Left lobe of liver (tissue), 2 donors: ENCODE measurements around the gene NMT2. TPM values are rescaled to one million over a fixed set of nuclear protein-coding genes. Genes with fewer than 3 reads are reported as not detected.

Experiments
- ATAC-seq: fragments of 200-7000 bp; cut with Tn5 transposase; one replicate; pipeline ENCODE4 v1.9.1; 2020; ENCODE audit warnings: mild to moderate bottlenecking, moderate library complexity
- DNase-seq: peaks from one replicate; pipeline ENCODE4 v3.0.0-alpha.2; 2020; ENCODE audit warnings: low spot score
- total RNA-seq: library from RNA; stranded (reverse); gene quantifications from one replicate; pipeline ENCODE4 v1.2.1, GENCODE V29; 2021
- donor health status: DM: no; HTN: no; CAD: no; lungs with moderate emphysema.
- donor health status: DM: no; HTN: yes; CAD: no.

NMT2 gene
- total RNA-seq, 1 donor from 2014 or later: 19.4 TPM

GRCh38 chr10:15147594-15148392 lies 20.7 kb downstream of the NMT2 start:
- no peak for DNase-seq
- ATAC-seq: no peak

GRCh38 chr10:15146366-15146765 lies 22.1 kb downstream of the NMT2 start:
- no peak for ATAC-seq

GRCh38 chr10:15144788-15145187 lies 23.7 kb downstream of the NMT2 start:
- ATAC-seq: no peak
- DNase-seq: no peak

More at GRCh38 chr10:15146366-15146765, 22.1 kb downstream of the NMT2 start:
- no peak for DNase-seq

- ATAC-seq (no peak), DNase-seq (no peak)
These were observed 27.1 kb downstream of the NMT2 start for GRCh38 chr10:15141136-15142054.

- DNase-seq: no peak
- no peak for ATAC-seq
These were observed 27.8 kb downstream of the NMT2 start for GRCh38 chr10:15140698-15141097.

GRCh38 chr10:15137636-15138035 lies 30.9 kb downstream of the NMT2 start:
- no peak for ATAC-seq
- no peak for DNase-seq

GRCh38 chr10:15137036-15137359 lies 31.5 kb downstream of the NMT2 start:
- ATAC-seq: peak; percentile 82

GRCh38 chr10:15136129-15137035 lies 32.1 kb downstream of the NMT2 start:
- no peak for DNase-seq
- peak; percentile 13 for ATAC-seq

More at GRCh38 chr10:15137036-15137359, 31.5 kb downstream of the NMT2 start:
- DNase-seq: no peak

- no peak for ATAC-seq
- DNase-seq: no peak
These were observed 37.2 kb downstream of the NMT2 start for GRCh38 chr10:15131330-15131729.

GRCh38 chr10:15124908-15125307 lies 43.6 kb downstream of the NMT2 start:
- ATAC-seq (no peak), DNase-seq (no peak)

- ATAC-seq (no peak), DNase-seq (no peak)
These were observed 44.3 kb downstream of the NMT2 start for GRCh38 chr10:15124190-15124589.

GRCh38 chr10:15123749-15124184 lies 44.7 kb downstream of the NMT2 start:
- ATAC-seq (no peak), DNase-seq (no peak)

GRCh38 chr10:15122477-15123030 lies 45.9 kb downstream of the NMT2 start:
- no peak for ATAC-seq
- DNase-seq: no peak

- no peak for ATAC-seq
- no peak for DNase-seq
These were observed 46.8 kb downstream of the NMT2 start for GRCh38 chr10:15121707-15122106.

- ATAC-seq (no peak), DNase-seq (no peak)
These were observed 48.0 kb downstream of the NMT2 start for GRCh38 chr10:15120523-15120922.

GRCh38 chr10:15118615-15119014 lies 49.9 kb downstream of the NMT2 start:
- ATAC-seq (no peak), DNase-seq (no peak)

- DNase-seq (no peak), ATAC-seq (no peak)
These were observed 52.3 kb downstream of the NMT2 start for GRCh38 chr10:15116225-15116624.

GRCh38 chr10:15113766-15114165 lies 54.7 kb downstream of the NMT2 start:
- ATAC-seq: no peak
- no peak for DNase-seq

- no peak for ATAC-seq
- no peak for DNase-seq
These were observed 55.8 kb downstream of the NMT2 start for GRCh38 chr10:15112657-15113056.

- peak; percentile 69 for ATAC-seq
These were observed 62.0 kb downstream of the NMT2 start for GRCh38 chr10:15106352-15107013.

More at GRCh38 chr10:15106352-15107013, 62.0 kb downstream of the NMT2 start:
- peak; percentile 54 for DNase-seq
